ENCODE data around the gene EPB41L2.

GRCh38 chr6:130879826-130880225, 183.2 kb downstream of the EPB41L2 start:
- no peak for TF ChIP-seq EZH2 (IDR thresholded peaks at IDR 0.05)
- TF ChIP-seq CTCF (IDR thresholded peaks at IDR 0.05): no peak
- no peak for TF ChIP-seq EZH2phosphoT487 (IDR thresholded peaks at IDR 0.05)
